Measurements from ENCODE around the gene ZNF470.
A peak's percentile ranks its signal among the peaks of the same experiment; 100 is the strongest.

The ZNF470 gene
- total RNA-seq = 2.1 to 5.9 (median 4.5) reads per million in 4 donors

DNA sequence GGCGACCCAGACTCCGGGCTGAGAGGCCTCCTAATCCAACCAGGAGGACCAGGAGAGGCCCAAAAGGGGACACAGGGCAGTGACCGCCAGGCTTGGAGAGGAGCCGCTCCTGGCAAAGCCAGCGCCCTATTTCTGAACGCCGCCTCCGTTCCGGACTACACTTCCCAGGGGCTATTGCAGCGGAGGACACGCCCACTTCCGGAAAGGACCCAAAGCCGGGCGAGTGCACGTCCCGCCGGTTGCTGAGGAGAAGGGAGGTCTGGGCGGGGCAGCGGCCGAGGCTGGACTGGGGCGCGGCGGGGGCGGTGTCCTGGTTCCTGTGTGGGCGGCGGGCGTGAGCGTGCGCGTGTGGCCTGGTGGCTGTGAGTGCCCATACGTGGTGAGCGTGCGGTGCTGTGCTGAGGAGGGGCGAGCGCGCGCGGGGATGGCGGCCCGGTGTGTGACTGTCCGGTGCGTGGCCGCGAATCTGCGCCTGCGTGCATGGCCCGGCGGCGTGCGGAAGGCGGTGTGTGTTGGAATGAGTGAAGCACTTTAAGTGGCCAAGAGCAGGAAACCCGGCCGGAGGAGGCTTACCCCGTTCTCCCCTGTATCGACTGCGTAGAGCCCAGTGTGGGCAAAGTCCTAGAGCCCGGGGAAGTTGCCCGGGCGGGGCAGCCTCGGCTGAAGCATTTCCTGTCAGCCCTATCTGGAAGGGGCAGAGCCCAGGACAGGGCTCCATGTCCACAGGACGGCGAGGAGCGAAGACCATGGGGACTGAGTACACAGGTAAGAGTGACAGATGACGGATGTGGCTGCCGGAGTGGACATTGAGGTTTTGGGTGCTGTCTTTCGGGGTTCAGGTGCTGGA lies at the start of gene ZNF470:
Gene ZNF470 (plus strand): TSS at position 195 of the 847 bp plus-strand sequence. CDS start 2,844 bp downstream, outside the sequence.
- DNase-seq = peak; percentile 70 to 86 (median 79)

GRCh38 chr19:56525214-56525860 lies 41.9 kb upstream of the ZNF470 start:
- DNase-seq = no peak

- no peak for DNase-seq
Measured at GRCh38 chr19:56537442-56537841, 29.8 kb upstream of the ZNF470 start.

GRCh38 chr19:56538254-56538760 lies 29.0 kb upstream of the ZNF470 start:
- DNase-seq = peak; percentile 71 to 86 (median 82)

DNA sequence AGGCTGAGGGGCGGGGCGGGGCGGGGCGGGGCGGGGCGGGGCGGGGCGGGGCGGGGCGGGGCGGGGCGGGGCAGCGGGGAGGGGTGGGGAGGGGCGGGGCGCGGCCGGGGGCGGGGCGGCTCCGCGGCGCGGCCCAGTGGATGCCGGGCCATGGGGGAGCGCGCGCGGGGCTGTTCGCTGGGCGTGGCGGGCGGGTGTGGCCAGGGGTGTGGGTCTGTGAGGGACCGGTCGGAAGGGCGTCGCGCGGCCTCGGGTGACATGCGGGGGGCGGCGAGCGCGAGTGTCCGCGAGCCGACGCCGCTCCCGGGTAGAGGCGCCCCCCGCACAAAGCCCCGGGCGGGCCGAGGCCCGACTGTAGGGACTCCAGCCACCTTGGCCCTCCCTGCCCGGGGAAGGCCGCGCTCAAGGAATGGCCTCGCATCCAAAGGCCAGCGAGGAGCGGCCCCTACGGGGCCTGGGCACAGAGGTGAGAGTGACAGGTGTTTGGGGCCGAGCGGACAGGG lies 28.5 kb upstream of the ZNF470 start, which contains the start of gene ZFP28:
Gene ZFP28 (plus strand): TSS at position 188 of the 503 bp plus-strand sequence. CDS start 71 bp downstream, at position 259.
- DNase-seq = peak in 2 of 5 donors; percentile 13 to 49

GRCh38 chr19:56543776-56544175 lies 23.5 kb upstream of the ZNF470 start:
- no peak for DNase-seq

- no peak for DNase-seq
Measured at GRCh38 chr19:56547535-56547934, 19.7 kb upstream of the ZNF470 start.

GRCh38 chr19:56554272-56554869 lies 12.9 kb upstream of the ZNF470 start:
- DNase-seq = no peak

- DNase-seq = no peak
Measured at GRCh38 chr19:56562766-56563165, 4.5 kb upstream of the ZNF470 start.

- DNase-seq = peak in 1 of 5 donors; percentile 4
Measured at GRCh38 chr19:56566904-56567273, 379 bp upstream of the ZNF470 start.

- no peak for DNase-seq
Measured at GRCh38 chr19:56572589-56572988, 5.3 kb downstream of the ZNF470 start.

GRCh38 chr19:56573914-56574313 lies 6.6 kb downstream of the ZNF470 start:
- DNase-seq = no peak

DNA sequence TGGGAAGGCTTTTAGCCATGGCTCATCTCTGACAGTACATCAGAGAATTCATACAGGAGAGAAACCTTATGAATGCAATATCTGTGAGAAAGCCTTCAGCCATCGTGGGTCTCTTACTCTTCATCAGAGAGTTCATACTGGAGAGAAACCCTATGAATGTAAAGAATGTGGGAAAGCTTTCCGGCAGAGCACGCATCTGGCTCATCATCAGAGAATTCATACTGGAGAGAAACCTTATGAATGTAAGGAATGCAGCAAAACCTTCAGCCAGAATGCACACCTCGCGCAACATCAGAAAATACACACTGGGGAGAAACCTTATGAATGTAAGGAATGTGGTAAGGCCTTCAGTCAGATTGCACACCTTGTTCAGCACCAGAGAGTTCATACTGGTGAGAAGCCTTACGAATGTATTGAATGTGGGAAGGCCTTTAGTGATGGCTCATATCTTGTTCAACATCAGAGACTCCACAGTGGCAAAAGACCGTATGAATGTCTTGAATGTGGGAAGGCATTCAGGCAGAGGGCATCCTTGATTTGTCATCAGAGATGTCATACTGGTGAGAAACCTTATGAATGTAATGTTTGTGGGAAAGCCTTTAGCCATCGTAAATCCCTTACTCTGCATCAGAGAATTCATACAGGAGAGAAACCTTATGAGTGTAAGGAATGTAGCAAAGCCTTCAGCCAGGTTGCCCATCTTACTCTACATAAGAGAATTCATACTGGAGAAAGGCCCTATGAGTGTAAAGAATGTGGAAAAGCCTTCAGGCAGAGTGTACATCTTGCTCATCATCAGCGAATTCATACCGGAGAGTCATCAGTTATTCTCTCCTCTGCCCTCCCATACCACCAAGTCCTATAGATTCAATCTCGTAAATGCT lies 10.7 kb downstream of the ZNF470 start:
- no peak for DNase-seq

DNA sequence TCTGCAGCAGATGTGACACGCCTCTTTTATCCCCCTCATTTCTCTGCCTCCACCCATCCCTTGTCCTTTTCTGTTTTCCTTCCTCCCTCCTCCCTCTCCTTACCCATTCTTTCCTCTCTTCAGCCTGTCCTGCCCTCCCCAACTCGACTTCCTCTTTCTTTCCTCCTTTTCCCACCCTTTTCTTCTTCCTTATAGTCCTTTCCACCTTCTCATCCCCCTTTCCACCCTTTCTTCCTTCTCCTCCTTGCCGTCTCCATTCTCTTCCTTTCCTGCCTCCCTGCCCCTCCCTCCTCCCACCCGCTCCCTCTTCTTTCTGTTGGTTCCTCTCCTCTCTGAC lies 27.1 kb downstream of the ZNF470 start:
- no peak for DNase-seq

DNA sequence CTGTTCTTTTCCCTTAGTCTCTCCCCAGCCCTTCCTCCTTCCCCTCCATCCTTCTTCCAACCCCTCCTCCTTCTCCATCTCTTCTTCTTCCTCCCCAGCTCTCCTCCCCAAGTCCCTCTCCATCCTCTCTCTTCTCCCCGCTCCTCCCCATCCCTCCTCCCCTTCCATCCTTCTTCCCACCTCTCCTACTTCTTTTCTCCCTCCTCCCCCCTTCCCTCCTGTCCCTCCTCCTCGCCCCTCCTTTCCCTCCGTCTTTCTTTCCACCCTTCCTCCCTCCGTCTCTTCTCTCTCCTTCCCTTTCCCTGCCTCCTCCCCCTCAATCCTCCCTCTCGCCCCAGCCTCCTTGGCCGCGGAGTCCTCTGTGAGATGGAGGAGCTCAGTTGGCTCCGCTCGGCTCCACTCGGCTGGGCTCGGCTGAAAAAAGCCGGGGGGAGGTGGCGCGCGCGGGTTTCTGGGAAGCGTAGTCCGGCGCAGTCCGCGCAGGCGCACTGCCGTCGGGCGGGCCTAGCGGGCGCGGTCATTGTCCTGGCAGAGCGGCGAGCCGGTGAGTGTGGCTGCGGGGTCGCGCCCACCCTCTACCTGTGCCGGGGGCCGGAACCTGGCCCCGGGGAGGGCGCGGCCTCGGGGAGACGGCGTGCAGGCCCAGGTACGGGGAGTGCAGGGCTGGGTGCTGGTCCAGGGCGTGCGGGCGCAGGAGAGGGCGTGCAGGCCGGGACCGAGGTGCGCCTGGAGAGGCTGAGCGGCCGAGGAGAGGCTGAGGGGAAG lies 27.7 kb downstream of the ZNF470 start, which contains the start of gene ZNF71:
Gene ZNF71 (plus strand): TSS at position 520 of the 765 bp plus-strand sequence. CDS start 6,257 bp downstream, outside the sequence.
- DNase-seq = peak; percentile 69 to 83 (median 79)

DNA sequence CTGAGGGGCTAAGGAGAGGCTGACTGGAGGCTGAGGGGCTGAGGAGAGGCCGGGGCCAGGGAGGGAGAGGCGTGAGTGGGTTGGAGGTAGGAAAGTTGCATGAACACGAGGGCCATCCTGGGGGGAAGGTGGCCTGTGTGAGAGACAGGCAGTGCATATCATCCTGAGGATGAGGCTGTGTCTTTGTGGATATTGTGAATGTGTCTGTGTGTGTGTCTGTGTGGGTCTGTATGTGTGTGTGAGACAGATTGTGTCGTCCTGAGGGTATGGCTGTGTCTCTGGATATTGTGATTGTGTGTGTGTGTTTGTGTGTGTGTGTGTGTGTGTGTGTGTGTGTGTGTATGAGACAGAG lies 28.3 kb downstream of the ZNF470 start:
- DNase-seq = no peak

- no peak for DNase-seq
Measured at GRCh38 chr19:56596676-56597075, 29.4 kb downstream of the ZNF470 start.

- DNase-seq = no peak
Measured at GRCh38 chr19:56597696-56598095, 30.4 kb downstream of the ZNF470 start.

DNA sequence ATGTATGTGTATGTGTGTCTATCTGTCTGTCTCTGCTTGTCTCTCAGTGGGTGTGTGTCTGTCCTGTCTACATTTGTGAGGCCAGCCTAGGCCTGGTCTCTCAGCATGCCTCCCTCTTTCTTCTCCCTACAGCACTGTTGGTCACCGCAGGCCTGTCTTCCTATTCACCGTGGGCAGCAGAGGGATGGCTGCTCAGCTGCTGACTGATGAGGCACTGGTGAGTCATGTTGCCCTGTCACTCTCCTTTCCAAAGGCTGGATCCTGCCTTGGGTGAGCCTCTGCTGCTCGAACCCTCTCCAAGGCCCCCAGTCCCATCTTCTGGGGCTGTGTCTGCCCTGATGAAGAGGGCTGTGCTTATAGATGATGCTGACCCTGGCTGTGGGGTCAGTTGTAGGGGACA lies 34.1 kb downstream of the ZNF470 start:
- DNase-seq = no peak

- no peak for DNase-seq
Measured at GRCh38 chr19:56603829-56604228, 36.6 kb downstream of the ZNF470 start.

DNA sequence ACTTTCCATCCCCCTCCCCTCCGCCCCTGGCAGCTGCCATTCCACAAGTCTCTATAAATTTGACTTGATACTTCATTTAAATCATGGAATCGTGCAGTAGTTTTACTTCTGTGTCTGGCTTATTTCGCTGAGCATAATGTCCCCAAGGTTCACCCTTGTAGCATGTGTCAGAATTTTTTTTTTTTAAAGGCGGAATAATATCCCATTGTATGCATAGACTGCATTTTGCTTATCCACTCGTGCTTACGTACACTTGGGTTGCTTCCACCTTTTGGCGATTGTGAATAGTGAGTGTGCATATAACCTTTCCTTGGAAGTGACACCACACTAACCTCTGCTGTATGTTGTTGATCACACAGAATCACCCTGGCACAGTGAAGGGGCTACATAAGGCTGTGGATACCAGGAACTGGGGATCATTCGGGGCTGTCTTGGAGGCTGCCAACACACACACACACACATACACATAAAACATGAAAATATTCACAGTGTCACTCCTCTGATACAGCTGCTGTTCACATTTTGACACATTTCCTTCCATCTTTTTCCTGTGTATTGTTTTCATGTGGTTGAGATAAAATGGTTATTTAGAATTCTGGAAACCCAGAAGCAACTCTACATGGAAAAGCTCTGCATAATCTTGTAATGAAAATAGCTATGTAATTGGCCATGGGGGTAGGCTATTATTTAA lies 41.2 kb downstream of the ZNF470 start:
- DNase-seq = no peak

Data from T-helper 1 cell (primary cell).